GM18909 (cell line): ENCODE data around the gene DEGS2.

Source experiments
- ATAC-seq: cut with Tn5 transposase; IDR thresholded peaks from one replicate; pipeline ENCODE4 v1.9.1; 2021; ENCODE audit warnings: mild to moderate bottlenecking; ENCODE audit not compliant: unreplicated experiment, poor library complexity

The DEGS2 gene

DNA sequence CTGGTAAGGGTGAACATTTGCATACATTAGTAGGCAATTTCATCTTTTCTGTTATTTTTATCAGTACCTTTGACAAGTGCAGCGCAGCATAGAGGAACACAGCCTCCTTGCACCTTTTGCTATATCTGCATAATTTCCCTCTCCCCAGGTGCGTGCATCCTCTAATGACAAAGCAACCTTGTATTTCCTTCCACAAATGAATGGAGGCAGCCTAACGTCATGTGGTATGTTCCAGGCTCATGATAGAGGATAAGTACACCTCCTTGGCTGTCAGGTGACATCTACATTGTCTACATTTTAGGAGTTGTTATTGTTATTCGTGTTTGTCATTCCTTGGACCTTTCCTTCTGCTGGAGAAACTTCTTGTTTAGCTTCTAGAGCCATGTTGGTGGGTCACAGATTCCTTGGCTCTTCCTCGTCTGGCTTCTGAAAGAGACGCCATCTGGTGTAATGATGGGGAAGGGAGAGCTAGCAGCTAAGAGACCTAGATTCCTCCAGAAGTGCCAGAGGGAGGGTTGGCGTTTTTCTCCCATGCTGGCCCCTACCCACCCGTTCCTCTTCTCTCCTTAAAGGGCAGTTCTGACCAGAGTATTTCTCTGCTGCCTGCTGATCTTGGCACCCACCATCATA, 57.2 kb downstream of the DEGS2 start:
- ATAC-seq, result no peak

DNA sequence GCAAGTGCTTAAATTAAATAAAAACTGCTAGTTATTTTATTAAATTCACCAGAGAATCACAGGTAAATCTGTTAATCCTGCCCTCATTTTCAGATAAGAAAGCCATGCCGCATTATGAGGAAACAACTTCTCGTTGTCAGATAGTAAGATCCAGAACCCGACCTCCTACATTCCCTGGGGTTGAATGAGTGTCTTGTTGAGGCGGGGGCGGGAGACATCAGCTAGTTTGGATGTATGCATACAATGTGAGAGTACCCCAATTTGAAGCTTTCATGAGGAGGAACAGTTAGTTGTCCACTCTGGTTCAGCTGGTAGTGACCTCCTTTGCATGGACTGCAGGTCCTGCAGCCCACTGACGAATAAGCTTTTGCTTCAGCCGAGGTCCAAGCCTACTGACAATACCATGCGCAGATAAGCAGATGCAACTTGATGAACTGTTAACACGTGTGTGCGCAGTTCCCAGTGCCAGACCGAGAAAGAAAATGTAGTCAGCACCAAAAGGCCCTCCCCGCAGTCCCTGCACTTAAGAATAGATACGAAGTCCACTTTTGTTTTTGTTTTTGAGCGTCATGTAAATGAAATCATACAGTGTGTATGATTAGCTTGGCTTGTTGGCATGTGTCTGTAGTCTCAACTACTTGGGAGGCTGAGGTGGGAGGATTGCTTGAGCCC, 59.3 kb downstream of the DEGS2 start:
- no peak for ATAC-seq

DNA sequence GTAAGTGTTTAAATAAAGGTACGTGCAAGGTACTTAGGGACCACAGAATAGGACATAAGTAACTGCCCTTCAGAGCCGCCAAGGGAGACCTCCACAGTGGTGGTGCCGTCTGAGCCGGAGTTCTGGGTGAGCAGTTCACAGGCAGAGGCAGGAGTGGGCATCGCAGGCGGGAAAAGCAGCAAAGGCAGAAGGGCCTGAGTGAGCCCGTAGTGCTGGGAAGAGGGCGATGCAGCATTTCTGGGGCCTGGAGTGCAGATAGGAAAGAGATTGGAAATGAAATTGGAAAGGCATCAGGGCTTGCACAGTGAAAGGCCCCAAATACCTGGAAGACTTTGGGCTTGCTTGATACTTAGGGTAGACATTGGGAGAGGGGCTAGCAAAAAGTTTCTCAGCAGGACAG, 61.3 kb downstream of the DEGS2 start:
- no peak for ATAC-seq

DNA sequence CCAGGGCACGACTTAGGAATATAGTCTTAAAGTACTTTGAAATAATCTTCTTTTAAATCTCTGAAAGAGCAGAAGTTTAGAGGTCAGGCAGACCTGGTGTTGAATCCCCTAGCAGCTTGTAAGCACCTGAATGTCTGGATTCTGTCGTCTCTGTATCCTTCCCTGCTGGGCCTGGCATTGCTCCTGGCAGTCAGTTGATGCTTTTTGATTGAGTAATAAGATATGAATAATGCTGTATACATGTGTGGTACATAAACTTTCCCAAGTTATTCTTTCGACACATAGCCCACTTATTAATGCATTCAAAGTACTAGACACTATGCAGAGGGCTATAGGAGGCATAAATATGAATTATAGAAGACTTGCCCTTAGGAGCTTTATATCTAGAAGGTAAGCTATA, 62.8 kb downstream of the DEGS2 start:
- no peak for ATAC-seq
